SK-N-SH (cell line): ENCODE measurements around the gene SPSB4. TPM values are rescaled to one million over a fixed set of nuclear protein-coding genes. Genes with fewer than 3 reads are reported as not detected.

Experiments
- CTCF ChIA-PET: fragments of 300-600, 350-600 bp; formaldehyde crosslinking; extraction: SDS; loops from one replicate; lab custom pipeline; 2021; lab: Yijun Ruan, JAX
- POLR2A ChIA-PET: fragments of 350-600 bp; sonication (Branson Sonifier 250); formaldehyde crosslinking; extraction: SDS; loops from one replicate; lab custom pipeline; 2020; ENCODE audit warnings: antibody characterized with exemption, inconsistent platforms; lab: Yijun Ruan, JAX
- DNase-seq: peaks from one replicate; pipeline ENCODE4 v3.0.0; 2012
- H2AFZ ChIP-seq: fragments of 200-600 bp; sonication (generic); 2 replicates; pipeline ENCODE4 v1.8.1; 2016; ENCODE audit warnings: antibody characterized with exemption, mild to moderate bottlenecking, low read depth
- H3F3A ChIP-seq: fragments of 200-600 bp; sonication (generic); replicated peaks from 2 replicates; pipeline ENCODE3; 2016; ENCODE audit warnings: antibody characterized with exemption, mild to moderate bottlenecking; ENCODE audit not compliant: insufficient read depth
- H3K27ac ChIP-seq, 2 experiments: fragments of 200-500 bp in 1 of 2; fragments of 200-600 bp in 1 of 2; sonication (Bioruptor generic) in 1 of 2; sonication (generic), shearing (Covaris generic) in 1 of 2; 2 replicates each; pipeline versions ENCODE4 v1.5.1 to v1.6.1; 2014 to 2016; ENCODE audit warnings: low read depth in 2 of 2, inconsistent platforms in 1 of 2, low read length in 1 of 2, mild to moderate bottlenecking in 1 of 2, mixed read lengths in 1 of 2
- H3K27me3 ChIP-seq: fragments of 200-600 bp; sonication (generic), shearing (Covaris generic); 2 replicates; pipeline ENCODE4 v1.6.1; 2016; ENCODE audit warnings: mixed run types; ENCODE audit not compliant: insufficient read depth
- H3K36me3 ChIP-seq, 2 experiments: fragments of 200-500 bp in 1 of 2; fragments of 200-600 bp in 1 of 2; sonication (Bioruptor generic) in 1 of 2; sonication (generic) in 1 of 2; replicated peaks in 1 of 2; 2 replicates each; pipeline versions ENCODE3 to v1.5.1; 2014 to 2016; ENCODE audit warnings: low read length in 1 of 2, mild to moderate bottlenecking in 1 of 2; ENCODE audit not compliant: insufficient read depth in 2 of 2, control insufficient read depth in 1 of 2
- H3K4me1 ChIP-seq, 2 experiments: fragments of 200-500 bp in 1 of 2; fragments of 200-600 bp in 1 of 2; sonication (Bioruptor generic) in 1 of 2; sonication (generic), shearing (Covaris generic) in 1 of 2; 2 replicates each; pipeline versions ENCODE4 v1.5.1 to v1.6.1; 2014 to 2016; ENCODE audit warnings: low read depth in 1 of 2, low read length in 1 of 2, mixed run types in 1 of 2; ENCODE audit not compliant: insufficient read depth in 2 of 2, control insufficient read depth in 1 of 2
- H3K4me2 ChIP-seq: fragments of 200-600 bp; sonication (generic), shearing (Covaris generic); 2 replicates; pipeline ENCODE4 v1.6.1; 2017; ENCODE audit warnings: mixed run types
- H3K4me3 ChIP-seq, 2 experiments: fragments of 200-500 bp in 1 of 2; fragments of 200-600 bp in 1 of 2; sonication (Bioruptor generic) in 1 of 2; sonication (generic), shearing (Covaris generic) in 1 of 2; 2 replicates each; pipeline versions ENCODE4 v1.5.1 to v1.8.1; 2014 to 2016; ENCODE audit warnings: low read depth in 2 of 2, inconsistent platforms in 1 of 2, low read length in 1 of 2, mild to moderate bottlenecking in 1 of 2, mixed read lengths in 1 of 2, moderate library complexity in 1 of 2
- H3K79me2 ChIP-seq: fragments of 200-600 bp; sonication (generic); 2 replicates; pipeline ENCODE4 v1.8.1; 2017; ENCODE audit warnings: mild to moderate bottlenecking; ENCODE audit not compliant: insufficient read depth
- H3K9ac ChIP-seq: fragments of 200-600 bp; sonication (generic); 2 replicates; pipeline ENCODE4 v1.6.1; 2017; ENCODE audit warnings: mixed run types
- H3K9me2 ChIP-seq: fragments of 200-600 bp; sonication (generic); 2 replicates; pipeline ENCODE4 v1.6.1; 2017; ENCODE audit warnings: mixed run types
- H3K9me3 ChIP-seq: fragments of 200-600 bp; sonication (generic); 2 replicates; pipeline ENCODE4 v1.6.1; 2017; ENCODE audit warnings: mixed run types, mild to moderate bottlenecking, moderate library complexity
- H4K20me1 ChIP-seq: fragments of 200-600 bp; sonication (generic); 2 replicates; pipeline ENCODE4 v1.6.1; 2017; ENCODE audit warnings: mild to moderate bottlenecking, mixed run types; ENCODE audit not compliant: insufficient read depth
- CTCF ChIP-seq: fragments of 200-600 bp; sonication (generic); IDR thresholded peaks from 2 replicates; pipeline ENCODE4 v1.6.1; 2017; ENCODE audit warnings: antibody characterized with exemption, mild to moderate bottlenecking, moderate library complexity
- EP300 ChIP-seq, 2 experiments: IDR thresholded peaks; 2 replicates each; pipeline versions ENCODE4 v1.4.0 to v1.6.1; 2012; ENCODE audit warnings: borderline replicate concordance in 1 of 2, low read depth in 1 of 2, low read length in 1 of 2
- EZH2phosphoT487 ChIP-seq: fragments of 200-600 bp; sonication (generic); IDR thresholded peaks from 2 replicates; pipeline ENCODE4 v1.6.1; 2017; ENCODE audit warnings: low read depth, mixed run types, mild to moderate bottlenecking, antibody characterized with exemption, moderate library complexity, borderline replicate concordance
- FOSL2 ChIP-seq: IDR thresholded peaks from 2 replicates; pipeline ENCODE4 v1.4.0; 2012; ENCODE audit warnings: low read depth, mild to moderate bottlenecking, moderate library complexity, borderline replicate concordance
- FOXM1 ChIP-seq: IDR thresholded peaks from 2 replicates; pipeline ENCODE4 v1.4.0; 2012; ENCODE audit warnings: low read depth, mild to moderate bottlenecking
- GABPA ChIP-seq: IDR thresholded peaks from 2 replicates; pipeline ENCODE4 v1.4.0; 2012; ENCODE audit warnings: low read depth, mild to moderate bottlenecking
- JUND ChIP-seq: IDR thresholded peaks from 2 replicates; pipeline ENCODE4 v1.4.0; 2012
- NFIC ChIP-seq: IDR thresholded peaks from 2 replicates; pipeline ENCODE4 v1.4.0; 2012; ENCODE audit warnings: borderline replicate concordance
- POLR2AphosphoS5 ChIP-seq: IDR thresholded peaks from 2 replicates; pipeline ENCODE4 v1.6.1; 2012; ENCODE audit warnings: low read depth, low read length
- RAD21 ChIP-seq: IDR thresholded peaks from 2 replicates; pipeline ENCODE4 v1.6.1; 2012; ENCODE audit warnings: mild to moderate bottlenecking, low read length
- RCOR1 ChIP-seq: fragments of 150-350 bp; IDR thresholded peaks from 2 replicates; pipeline ENCODE4 v1.6.1; 2017; ENCODE audit warnings: antibody characterized with exemption, low read length
- REST ChIP-seq: IDR thresholded peaks from 2 replicates; pipeline ENCODE4 v1.6.1; 2012; ENCODE audit warnings: mild to moderate bottlenecking, low read depth, low read length, moderate library complexity
- RXRA ChIP-seq: IDR thresholded peaks from 2 replicates; pipeline ENCODE4 v1.4.0; 2012; ENCODE audit warnings: low read depth, mild to moderate bottlenecking, borderline replicate concordance
- TAF1 ChIP-seq: IDR thresholded peaks from 2 replicates; pipeline ENCODE4 v1.6.1; 2012; ENCODE audit warnings: low read depth, mild to moderate bottlenecking, low read length, moderate library complexity, borderline replicate concordance
- TEAD4 ChIP-seq: IDR thresholded peaks from 2 replicates; pipeline ENCODE4 v1.4.0; 2012; ENCODE audit warnings: mild to moderate bottlenecking, borderline replicate concordance; ENCODE audit not compliant: insufficient read depth
- USF1 ChIP-seq: IDR thresholded peaks from 2 replicates; pipeline ENCODE4 v1.4.0; 2012; ENCODE audit warnings: low read depth, borderline replicate concordance
- USF2 ChIP-seq: fragments of 150-350 bp; IDR thresholded peaks from 2 replicates; pipeline ENCODE4 v1.6.1; 2017; ENCODE audit warnings: antibody characterized with exemption, low read length, low read depth, borderline replicate concordance
- YY1 ChIP-seq: IDR thresholded peaks from 2 replicates; pipeline ENCODE4 v1.4.0; 2012; ENCODE audit warnings: low read depth, mild to moderate bottlenecking
- ZBTB33 ChIP-seq: IDR thresholded peaks from 2 replicates; pipeline ENCODE4 v1.4.0; 2012; ENCODE audit warnings: low read depth, borderline replicate concordance
- WGBS: methylation state at CpG from one replicate; pipeline ENCODE4 v1.1.6; 2017; ENCODE audit warnings: low lambda C conversion rate; 5-methylcytosine and 5-hydroxymethylcytosine counted together
- polyA plus RNA-seq, 3 experiments: library from polyadenylated mRNA; depleted of rRNA; stranded (reverse); fragments of >200 nt; gene quantifications; 2 replicates each; pipeline ENCODE4 v1.2.3, GENCODE V29; 2012

The SPSB4 gene
- polyA plus RNA-seq, 1 of the 3 experiments (the other 2 are of a cell fraction): 0.10 TPM

GRCh38 chr3:141105828-141106628 is 54.9 kb downstream of the SPSB4 start (continued):
- no peak for TF ChIP-seq RCOR1
- no peak for TF ChIP-seq TEAD4
- TF ChIP-seq REST: no peak
- TF ChIP-seq FOXM1: no peak
- no peak for TF ChIP-seq JUND
- no peak for TF ChIP-seq USF2

- Histone ChIP-seq H3K9me3 (no peaks in the 10 kb centered on the region), H3K4me2 (no peak overlapping the region), H3K9me2 (no peaks in the 10 kb centered on the region), H3F3A (no peaks in the 10 kb centered on the region), H4K20me1 (no peaks in the 10 kb centered on the region), H3K36me3 (no peaks in the 10 kb centered on the region), H3K27me3 (no peaks in the 10 kb centered on the region), H3K4me3 (no peak overlapping the region), H3K4me1 (peaks cover 0 to 21% of the 10 kb centered on the region in 2 experiments; a peak in 1 of 4 replicates), H2AFZ (no peak overlapping the region), H3K79me2 (no peaks in the 10 kb centered on the region), H3K27ac (no peak overlapping the region), H3K9ac (no peak overlapping the region)
- TF ChIP-seq CTCF (no peak), GABPA (no peak), POLR2AphosphoS5 (no peak), YY1 (no peak), FOXM1 (no peak), FOSL2 (no peak), USF1 (no peak), RXRA (no peak), TAF1 (no peak), ZBTB33 (no peak), NFIC (no peak), RCOR1 (no peak), EP300 (IDR thresholded peaks at IDR 0.05; ENCODE audit: borderline replicate concordance in 1 of 2, low read depth in 1 of 2, low read length in 1 of 2) (no peak), RAD21 (no peak), TEAD4 (no peak), EZH2phosphoT487 (no peak)
- 15% methylated on average over 2 of the region's 2 CpGs for WGBS
- ChIA-PET POLR2A (no interaction called here), CTCF (interaction anchor here (1.3 to 6.2 kb wide), 10 partner anchors 9 to 151 kb away, joined by 3 to 78 read pairs (median 22); partner anchors contain the start of gene SPSB4)
- DNase-seq: no peak
Measured at GRCh38 chr3:141106842-141107241, 55.7 kb downstream of the SPSB4 start.
